ENCODE results near the gene BBIP1.
"Not testable (repeated sequence)": the region's sequence is repeated elsewhere in the genome, so short reads cannot be mapped to it uniquely, and the experiment has no call there.

BBIP1 gene

DNA sequence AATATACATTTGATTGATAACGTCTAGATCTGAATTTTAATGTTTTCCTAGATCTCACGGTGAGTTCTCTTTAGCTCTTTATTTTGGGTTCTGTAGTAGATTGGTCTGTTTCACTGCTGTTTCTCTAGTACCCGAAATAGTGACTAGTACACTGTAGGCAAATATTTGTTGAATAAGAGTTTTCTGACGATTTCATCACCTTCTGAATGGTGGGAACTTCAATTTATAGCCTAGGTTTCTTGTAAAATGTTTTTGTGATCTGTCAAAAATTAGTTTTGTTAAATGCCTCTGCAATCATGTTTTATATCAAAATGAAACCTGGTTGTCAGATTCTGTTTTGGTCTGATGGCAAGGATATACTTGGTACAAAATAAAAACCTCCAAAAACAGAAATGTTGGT is 37.1 kb downstream of the BBIP1 start:
- no peak for DNase-seq (ENCODE audit: low read depth)

DNA sequence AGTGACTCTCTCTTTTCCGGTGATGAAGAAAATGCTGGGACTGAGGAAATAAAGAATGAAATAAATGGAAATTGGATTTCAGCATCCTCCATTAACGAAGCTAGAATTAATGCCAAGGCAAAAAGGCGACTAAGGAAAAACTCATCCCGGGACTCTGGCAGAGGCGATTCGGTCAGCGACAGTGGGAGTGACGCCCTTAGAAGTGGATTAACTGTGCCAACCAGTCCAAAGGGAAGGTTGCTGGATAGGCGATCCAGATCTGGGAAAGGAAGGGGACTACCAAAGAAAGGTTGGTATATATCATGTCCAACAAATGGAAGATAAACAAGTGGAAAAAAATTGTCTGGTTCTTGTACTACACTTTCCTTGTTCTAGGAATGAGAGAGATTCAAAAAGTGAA is 37.7 kb downstream of the BBIP1 start:
- no peak for DNase-seq (ENCODE audit: low read depth)

DNA sequence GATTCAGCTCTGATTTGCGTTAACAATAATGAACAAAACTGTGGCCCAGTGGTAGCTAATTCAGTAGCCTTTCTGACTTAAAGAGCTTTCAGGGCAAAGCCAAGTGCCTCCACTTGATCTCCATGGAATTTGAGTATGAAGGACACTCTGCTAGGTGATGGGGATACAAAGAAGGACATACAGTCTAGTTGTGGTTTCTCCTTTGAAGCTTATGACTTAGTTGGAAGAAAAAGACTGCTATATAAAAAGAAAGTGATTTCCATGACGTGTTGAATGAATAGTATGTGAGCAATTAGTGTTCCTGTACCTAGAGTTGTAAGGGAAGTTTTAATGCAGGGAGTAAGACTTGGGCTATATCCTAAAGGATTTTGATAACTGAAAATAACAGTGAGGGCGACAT is 39.0 kb downstream of the BBIP1 start:
- DNase-seq (ENCODE audit: low read depth), result no peak

DNA sequence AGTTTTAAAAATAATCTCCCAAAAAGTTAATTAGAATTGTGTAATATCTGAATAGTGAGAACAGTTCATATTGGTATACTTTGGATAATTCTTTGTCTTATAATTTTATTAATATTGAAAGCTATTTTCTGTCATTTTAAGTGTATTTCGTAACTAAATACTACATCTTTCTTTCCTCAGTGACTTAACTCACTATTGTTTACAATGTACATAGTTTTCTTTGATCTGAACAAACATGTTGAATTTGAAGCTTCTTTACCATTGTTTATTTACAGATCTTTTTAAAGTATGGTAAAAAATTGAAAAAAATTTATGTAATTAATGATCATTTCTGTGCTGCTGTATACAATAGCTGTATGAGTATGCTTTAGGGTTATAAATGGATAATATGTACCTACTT is 42.2 kb downstream of the BBIP1 start:
- DNase-seq (ENCODE audit: low read depth), result no peak

DNA sequence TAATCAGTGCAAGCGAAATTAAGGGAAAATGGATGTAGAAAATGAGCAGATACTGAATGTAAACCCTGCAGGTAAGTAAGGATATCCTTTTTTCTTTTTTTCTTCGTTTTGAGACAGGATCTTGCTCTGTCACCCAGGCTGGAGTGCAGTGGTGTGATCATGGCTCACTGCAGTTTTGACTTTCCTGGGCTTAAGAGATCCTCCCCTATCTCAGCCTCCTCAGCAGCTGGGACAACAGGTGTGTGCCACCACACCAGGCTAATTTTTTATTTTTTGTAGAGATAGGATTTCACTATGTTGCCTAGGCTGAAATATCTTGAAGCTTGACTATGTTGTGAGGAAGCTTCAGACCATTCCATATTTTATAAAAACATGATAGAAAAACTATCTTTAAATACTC is 43.0 kb downstream of the BBIP1 start:
- DNase-seq (ENCODE audit: low read depth), result no peak

DNA sequence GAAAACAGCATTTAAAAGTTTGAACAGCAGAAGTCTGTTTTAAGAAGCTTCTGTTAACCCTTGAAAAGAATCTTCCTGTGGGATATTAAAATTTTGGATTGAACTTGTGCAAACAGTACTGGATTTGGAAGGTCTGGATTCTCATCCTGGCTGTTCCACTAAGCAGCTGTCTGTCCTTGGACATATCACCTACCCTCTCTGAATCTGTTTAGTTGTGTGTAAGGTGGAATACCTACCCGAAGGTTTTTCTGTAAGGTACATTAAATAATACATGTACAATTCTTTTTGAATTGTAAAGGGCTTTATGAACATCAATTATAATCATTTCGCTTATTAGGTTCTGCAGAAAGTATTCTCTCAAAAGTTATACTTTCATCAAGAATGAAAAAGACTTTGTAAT is 45.0 kb downstream of the BBIP1 start:
- no peak for DNase-seq (ENCODE audit: low read depth)

DNA sequence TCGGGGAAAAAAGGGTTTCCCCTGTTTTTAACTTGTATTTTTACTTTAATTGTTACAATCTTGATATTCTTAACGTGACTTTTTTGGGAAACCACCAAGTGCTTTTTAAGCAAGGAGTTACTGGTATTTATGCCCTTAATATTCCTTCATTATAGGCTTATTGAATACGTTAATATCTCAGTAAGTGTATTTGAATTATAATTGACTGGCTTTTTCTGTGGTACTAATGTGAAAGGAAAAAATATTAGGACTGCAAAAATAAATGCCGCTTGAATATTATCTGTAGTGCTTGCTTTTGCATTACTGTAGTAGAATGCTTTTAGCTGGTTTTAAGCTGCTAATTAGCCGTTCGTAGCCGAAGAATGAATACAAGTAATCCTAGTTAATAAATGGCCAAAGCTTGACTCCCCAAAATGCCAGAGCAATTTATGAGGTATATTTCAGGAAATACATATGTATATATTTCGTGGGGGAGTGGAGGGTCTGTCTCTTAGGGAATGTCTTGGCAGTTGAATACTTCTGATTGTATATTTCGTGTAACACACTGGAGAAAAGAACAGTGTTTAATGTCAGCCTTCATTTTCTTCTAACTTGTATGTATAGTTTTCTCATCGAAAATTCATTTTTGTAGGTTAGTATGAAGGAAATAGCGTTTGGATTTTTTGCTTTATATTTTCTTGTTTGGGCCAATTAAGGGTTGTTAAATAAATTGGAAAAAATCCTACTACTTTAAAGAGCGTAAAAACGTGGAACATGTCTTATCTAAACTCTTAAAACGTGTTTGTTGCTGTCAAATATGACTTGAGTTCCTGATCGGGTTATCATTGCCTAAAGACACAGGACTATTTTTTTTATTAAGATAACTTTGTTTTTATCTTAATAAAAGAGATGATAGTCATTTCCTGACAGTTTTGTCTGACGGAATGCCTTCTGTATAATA is 45.7 kb downstream of the BBIP1 start:
- no peak for DNase-seq (ENCODE audit: low read depth)

DNA sequence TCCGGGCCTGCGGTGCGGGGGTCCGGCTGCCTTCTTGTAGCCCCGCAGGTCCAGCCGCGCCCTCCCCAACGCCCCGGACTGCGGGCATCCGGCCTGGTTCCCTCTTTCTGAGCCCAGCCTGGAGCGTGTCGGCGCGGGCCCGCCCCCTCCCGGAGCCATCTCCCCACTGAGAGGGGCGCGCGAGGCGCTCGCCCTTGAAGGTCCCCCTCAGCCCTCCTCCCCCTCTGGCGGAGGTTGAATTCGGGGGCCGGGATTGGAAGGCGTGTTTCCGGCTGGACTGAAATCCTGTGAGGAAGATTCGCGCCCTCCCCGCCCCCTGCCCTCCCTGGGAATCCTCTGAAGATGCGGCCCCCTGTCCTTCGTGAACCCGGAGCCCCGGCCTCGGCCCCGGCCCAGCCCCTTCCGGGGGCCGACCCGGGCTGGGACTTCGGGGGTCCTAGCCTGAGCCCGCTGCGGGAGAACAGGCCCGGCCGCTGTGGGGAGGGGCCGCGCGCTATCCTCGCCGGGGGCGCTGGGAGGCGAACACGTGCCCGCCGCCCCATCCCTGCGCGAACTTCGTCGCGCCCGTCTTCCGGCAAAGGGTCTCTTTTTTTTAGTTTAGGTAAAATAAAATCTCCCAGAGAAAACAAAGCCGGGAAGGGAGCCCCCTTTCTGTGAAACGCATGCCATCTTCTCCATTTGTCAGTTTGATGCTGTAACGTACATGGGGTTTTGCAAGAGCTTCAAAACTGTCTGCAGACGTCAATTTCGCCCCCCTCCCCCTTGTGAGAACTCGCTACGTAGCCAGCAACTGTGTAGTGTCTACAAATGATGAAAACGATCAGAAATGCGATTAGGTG is 46.6 kb downstream of the BBIP1 start:
- peak; percentile 62 for DNase-seq (ENCODE audit: low read depth)

DNA sequence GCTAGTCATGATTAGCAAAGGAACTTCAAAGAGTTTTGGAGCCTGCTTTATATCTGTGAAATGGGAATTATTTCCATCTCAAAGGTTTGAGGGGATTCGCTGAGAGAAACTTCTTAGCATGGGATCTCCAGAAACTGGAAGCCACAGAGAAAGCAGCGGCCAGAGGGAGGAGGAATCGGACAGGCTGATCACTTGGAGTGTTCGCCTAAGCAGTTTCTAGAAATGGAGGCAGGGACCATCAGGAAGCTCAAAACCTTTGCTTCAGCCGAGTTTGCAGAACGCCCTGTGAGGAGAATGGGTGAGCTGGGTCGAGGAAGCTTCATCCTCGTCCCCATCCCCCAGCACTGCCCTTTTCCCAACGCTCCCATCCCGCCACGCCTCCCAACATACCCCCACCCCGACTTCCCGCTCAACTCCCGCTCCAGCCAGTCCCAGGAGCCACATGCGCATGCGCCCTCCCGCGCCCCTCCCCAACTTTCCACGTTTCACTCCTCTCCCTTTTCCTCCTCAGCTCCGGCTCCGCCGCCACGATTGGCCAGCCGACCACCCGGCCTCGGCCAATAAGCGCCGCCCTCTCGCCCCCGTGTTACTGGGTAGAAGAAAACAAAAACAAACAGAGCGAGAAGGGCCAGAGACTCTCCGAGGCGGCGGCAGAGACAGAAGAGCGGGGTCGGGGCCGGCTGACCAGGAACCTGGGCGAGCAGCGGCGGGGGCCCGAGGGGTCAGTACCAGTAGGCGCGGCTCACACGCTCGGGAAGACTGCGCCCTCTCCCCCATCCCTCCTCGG is 47.5 kb downstream of the BBIP1 start, which contains the start of gene PDCD4:
PDCD4 (plus strand) TSS at position 631 of the 787 bp plus-strand sequence. CDS start 4,100 bp downstream, outside the sequence.
- DNase-seq (ENCODE audit: low read depth), result peak; percentile 90

DNA sequence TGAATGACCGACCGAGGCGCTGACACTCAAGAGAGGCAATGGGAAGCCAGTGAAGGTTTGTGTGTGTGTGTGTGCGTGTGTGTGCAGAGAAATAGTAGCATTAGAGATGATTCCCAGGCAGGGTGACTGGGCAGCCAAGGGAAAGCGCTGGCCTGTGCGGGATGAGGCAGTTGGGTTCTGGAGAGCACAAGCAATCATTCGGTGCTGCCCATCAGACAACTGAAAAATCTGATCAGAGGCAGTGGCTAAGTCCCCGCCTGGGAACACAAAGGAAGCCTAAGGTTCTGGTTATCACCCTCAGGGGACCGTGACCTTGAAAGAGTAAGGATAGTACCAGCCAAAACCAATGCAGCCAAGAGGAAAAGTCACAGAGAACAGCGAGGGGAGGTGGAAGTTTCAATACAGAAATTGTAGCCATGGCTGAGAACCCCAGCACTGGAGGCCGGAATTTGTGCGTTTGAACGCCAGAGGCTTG is 48.1 kb downstream of the BBIP1 start:
- no peak for DNase-seq (ENCODE audit: low read depth)

DNA sequence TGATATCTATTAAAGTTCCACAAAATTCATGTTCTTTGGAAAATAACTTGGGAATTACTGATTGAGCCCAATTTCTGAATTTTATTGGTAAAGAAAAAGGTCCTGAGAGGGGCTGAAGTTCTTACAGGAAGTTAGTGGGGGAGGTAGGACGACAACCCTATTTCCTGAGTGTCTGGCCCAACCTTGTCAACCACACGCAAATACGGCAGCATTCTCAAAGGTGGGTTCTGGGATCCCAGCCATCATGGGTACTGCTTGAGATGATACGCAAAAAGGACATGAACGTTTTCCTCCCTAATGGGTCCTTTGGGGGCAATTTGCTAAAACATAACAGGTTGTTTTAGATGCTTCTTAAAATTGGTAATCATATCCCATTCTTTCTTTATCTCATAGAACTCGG is 50.0 kb downstream of the BBIP1 start:
- no peak for DNase-seq (ENCODE audit: low read depth)

DNA sequence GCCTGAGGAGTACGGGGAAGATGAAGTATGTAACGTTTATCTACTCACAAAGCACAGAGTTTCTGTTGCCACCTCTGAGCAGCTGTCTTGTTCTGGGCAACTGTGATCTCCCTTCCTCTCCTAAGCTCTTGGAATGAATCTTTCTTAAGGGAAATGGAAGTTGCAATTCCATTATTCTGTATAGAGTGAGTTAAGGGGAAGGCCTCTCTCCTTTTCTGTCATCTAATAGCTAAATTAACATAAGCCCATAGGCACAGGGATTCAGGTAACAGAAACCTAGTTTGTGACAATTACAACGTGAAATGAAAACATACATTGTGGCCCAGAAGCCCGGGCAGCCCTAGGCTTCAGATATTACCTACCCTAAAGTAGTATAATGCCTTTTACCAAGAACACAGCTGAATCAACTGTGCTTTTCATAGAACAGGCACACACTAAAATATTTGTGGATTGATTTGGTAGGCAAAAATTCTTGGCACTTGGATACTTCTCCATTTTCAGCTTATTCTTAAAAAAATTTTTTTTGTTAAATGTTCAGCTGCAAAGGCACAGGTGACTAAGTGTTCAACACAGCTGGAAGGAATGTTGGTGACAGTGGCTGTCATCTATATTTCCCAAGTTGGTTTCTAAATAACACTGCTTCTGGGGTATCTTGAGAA is 51.0 kb downstream of the BBIP1 start:
- DNase-seq (ENCODE audit: low read depth), result no peak

DNA sequence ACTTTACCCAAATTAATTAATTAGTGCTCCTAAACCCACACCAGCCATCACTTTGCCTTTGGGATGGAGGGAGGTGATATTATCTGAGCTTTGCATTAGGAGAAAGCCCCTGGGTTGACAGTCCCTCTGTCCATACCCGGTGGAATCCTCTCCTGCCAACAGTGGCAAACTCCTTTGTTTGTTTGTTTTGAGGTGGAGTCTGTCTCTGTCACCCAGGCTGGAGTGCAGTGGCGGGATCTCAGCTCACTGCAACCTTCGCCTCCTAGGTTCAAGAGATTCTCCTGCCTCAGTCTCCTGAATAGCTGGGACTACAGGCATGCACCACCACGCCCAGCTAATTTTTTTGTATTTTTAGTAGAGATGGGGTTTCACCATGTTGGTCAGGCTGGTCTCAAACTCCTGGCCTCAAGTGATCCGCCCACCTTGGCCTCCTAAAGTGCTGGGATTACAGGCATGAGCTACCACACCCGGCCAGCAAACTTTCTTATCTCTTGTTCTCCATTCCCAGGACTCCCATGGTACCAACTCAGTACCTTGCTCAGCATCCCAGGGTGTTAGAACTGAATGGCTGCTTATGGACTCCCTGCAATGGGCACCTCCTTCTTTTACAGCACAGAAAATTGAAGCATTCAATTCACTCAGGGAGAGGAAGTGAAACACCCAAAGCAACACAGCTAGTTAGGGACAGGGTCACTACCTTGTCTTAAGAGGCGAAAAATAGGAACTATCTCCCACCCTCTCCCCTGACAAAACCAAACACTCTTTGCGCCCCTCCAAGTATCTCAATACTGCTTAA is 51.8 kb downstream of the BBIP1 start:
- not testable (repeated sequence) for DNase-seq (ENCODE audit: low read depth)

DNA sequence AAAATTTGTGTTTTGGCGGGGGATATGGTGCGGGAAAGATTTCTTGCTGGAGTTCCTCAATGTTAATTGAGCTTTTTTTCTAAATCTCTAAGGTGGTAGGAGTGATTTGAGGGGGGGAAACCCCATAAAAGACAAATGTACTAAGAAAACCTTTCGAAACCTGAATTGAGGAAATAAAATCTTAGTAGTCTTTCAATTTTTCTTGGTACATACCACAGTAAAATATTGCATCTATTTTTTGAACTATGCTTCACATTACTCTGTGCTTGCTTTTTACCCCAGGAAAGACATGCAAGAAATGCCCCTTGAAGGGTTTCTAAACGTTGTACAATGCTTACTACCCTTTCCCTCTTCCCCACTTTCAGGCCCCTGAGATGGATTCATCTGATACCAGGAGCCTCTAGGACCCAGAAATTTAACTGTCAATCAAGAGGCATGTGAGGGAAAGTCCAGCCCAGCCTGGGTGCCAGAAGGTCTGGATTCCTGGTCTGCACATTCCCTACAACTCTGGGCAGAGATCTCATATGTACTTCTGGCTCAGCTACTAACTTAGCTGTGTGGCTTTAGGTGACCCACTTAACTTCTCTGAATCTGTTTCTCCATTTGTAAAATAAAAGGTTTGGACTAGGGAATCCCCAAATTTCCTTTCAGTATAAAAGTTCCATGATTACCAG is 53.0 kb downstream of the BBIP1 start:
- DNase-seq (ENCODE audit: low read depth), result no peak

DNA sequence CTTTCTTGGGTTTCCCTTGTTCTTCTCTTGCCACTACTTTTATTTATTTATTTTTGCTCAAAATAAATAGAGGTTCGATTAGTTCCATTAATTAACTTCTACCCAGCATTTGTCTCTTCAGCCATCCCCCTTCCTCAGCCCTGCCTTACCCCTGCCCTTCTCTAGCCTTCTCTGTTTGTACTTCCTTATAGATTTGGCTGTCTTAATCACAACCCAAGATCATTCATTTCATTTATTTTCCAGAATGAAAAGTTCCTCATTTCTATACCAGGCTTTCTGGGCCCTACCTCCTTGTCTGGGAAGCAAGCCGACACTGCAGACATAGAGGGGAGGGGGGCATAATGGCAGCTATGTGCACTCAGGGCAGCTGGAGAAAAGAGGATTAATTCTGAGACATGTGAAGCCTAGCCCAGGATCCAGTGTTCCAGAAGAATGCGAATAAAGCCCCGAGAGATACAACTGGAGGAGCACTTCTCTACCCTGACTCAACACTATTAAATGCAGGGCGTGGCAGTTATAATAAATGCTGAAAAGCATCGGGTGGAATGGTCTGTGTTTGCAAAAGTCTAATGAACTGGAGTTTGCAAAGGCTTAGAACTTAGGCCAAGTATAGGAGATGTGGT is 53.7 kb downstream of the BBIP1 start:
- DNase-seq (ENCODE audit: low read depth), result no peak

DNA sequence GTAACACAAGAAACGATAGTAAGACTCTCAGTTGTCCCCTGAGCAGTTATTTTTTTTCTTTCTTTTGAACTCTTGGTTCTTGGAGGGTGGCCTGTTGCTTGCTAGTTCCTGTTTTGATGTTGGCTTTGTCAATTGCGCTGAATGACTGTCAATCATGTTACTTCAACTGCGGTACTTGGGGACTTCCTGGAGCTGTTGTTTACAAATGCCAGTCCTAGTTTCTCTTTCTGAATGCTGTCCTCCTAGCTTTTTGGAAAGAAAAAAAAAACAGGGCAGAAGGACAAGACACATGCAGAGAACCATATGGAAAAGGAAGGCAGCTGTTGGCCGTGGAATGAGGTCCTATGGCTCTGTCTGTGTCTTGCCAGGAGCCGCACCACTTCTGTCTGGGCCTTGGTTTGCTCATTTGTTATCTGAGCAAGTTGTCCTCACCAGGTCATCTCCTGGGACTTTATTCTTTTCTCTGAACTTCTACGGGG is 54.3 kb downstream of the BBIP1 start:
- DNase-seq (ENCODE audit: low read depth), result no peak

DNA sequence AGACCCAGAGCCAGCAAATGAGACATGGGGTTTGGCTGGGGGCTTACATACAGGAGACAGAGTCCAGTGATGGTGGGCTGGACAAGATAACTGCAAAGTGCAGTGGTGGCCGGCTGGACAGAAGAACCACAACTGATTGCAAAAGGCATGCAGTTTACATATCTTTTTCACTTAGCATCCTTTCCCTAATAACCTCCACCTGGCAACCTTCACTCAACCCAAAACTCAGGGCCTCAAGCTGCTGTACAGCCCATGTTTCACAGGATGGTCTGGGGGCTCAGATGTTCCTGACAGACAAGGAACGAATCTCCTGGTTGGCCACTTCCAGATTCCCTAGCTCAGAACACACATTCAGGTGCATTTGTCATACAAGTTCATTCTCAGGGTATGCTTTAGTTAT is 55.0 kb downstream of the BBIP1 start:
- DNase-seq (ENCODE audit: low read depth), result no peak

DNA sequence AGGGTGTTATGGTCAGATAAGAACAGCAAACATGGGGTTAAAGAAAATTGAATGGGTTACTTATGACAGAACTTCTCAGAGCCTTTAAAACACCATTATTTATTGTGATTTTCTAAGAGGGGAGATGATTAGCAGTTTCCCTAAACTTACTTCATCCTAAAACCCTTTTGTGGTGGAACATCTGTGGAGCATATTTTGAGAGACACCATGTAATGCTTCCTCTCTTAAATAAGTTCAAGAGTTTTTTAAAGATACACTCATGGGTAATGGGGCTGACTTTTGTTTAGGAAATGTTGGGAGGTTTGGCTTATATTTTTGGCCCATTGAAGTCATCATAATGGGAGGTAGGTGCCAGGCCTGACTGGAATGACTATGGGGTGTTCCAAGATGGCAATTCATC is 55.6 kb downstream of the BBIP1 start:
- DNase-seq (ENCODE audit: low read depth), result no peak

DNA sequence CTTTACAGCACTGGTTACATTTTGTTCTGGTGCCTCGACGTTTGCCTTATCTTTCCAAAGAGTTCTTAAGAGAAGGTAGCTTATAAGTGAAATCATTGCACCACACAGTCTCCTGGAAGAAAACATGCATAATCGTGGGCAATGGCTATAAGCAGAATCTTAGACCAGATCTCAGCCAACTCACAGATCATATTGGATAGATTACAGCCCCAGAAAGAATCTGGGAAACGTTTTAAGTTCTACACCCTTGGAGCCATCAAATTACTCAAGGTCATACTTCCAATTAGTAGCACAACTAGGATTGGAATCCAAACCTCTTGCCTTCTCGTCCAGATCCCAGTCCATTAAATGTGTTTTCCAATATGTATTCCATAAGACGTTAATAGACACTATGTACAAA is 56.0 kb downstream of the BBIP1 start:
- no peak for DNase-seq (ENCODE audit: low read depth)

All from CMK (cell line).